Stimulated activated CD4-positive, alpha-beta T cell treated with anti-CD3 and anti-CD28 coated beads, Interleukin-1b, Interleukin-23, amount 100 ng/mL, for 1 hour (primary cell): ENCODE results near the gene SPHKAP.
"Not testable (repeated sequence)": the region's sequence is repeated elsewhere in the genome, so short reads cannot be mapped to it uniquely, and the experiment has no call there.

Experiments used
- DNase-seq, 2 donors: peaks; one replicate each; pipeline ENCODE4 v3.0.0-alpha.2; 2020; ENCODE audit warnings: low read depth in 2 of 2

The SPHKAP gene

GRCh38 chr2:228181098-228182019, at the start of gene SPHKAP:
Gene SPHKAP, minus strand, starts transcription at chr2:228181687. Its CDS starts 89 bp downstream, at chr2:228181598.
- DNase-seq: no peak

GRCh38 chr2:228227466-228227865, 46.0 kb upstream of the SPHKAP start:
- DNase-seq: no peak

- no peak for DNase-seq
Observed at GRCh38 chr2:228224410-228224809, 42.9 kb upstream of the SPHKAP start.

- DNase-seq: not testable (repeated sequence)
Observed at GRCh38 chr2:228218593-228218992, 37.1 kb upstream of the SPHKAP start.

GRCh38 chr2:228197504-228197903, 16.0 kb upstream of the SPHKAP start:
- no peak for DNase-seq

- no peak for DNase-seq
Observed at GRCh38 chr2:228180181-228181097, 1.0 kb downstream of the SPHKAP start.

- DNase-seq: no peak
Observed at GRCh38 chr2:228167290-228167689, 14.2 kb downstream of the SPHKAP start.

- DNase-seq: no peak
Observed at GRCh38 chr2:228164718-228165117, 16.8 kb downstream of the SPHKAP start.

GRCh38 chr2:228157841-228158240, 23.6 kb downstream of the SPHKAP start:
- DNase-seq: no peak

- no peak for DNase-seq
Observed at GRCh38 chr2:228144961-228145360, 36.5 kb downstream of the SPHKAP start.

GRCh38 chr2:228140934-228141528, 40.5 kb downstream of the SPHKAP start:
- DNase-seq: no peak

GRCh38 chr2:228136027-228136426, 45.5 kb downstream of the SPHKAP start:
- no peak for DNase-seq

GRCh38 chr2:228135300-228135699, 46.2 kb downstream of the SPHKAP start:
- no peak for DNase-seq

GRCh38 chr2:228131833-228132232, 49.7 kb downstream of the SPHKAP start:
- no peak for DNase-seq

- no peak for DNase-seq
Observed at GRCh38 chr2:228126401-228126800, 55.1 kb downstream of the SPHKAP start.

GRCh38 chr2:228118940-228119339, 62.5 kb downstream of the SPHKAP start:
- no peak for DNase-seq

- no peak for DNase-seq
Observed at GRCh38 chr2:228107846-228108245, 73.6 kb downstream of the SPHKAP start.

- DNase-seq: no peak
Observed at GRCh38 chr2:228105526-228106250, 75.8 kb downstream of the SPHKAP start.

GRCh38 chr2:228104215-228104614, 77.3 kb downstream of the SPHKAP start:
- no peak for DNase-seq

- DNase-seq: no peak
Observed at GRCh38 chr2:228103379-228103778, 78.1 kb downstream of the SPHKAP start.

GRCh38 chr2:228102949-228103348, 78.5 kb downstream of the SPHKAP start:
- no peak for DNase-seq
